Body of pancreas (tissue), 4 donors: Measurements from ENCODE around the gene ADAMTS16. TPM values are rescaled to one million over a fixed set of nuclear protein-coding genes. Genes with fewer than 3 reads are reported as not detected.

Source experiments
- ATAC-seq: fragments of 150-250 bp; one replicate; pipeline ENCODE4 v1.9.1; 2016
- DNase-seq, 4 donors: peaks; one replicate each; pipeline ENCODE4 v3.0.0-alpha.2; 2019
- H3K27ac ChIP-seq, 4 donors: fragments of 200-600 bp; sonication (generic); 1 replicate in 3 of 4; 2 replicates in 1 of 4; pipeline versions ENCODE4 v1.5.1 to v1.6.1; 2016 to 2019; ENCODE audit warnings: mild to moderate bottlenecking in 1 of 4, mixed read lengths in 1 of 4, moderate library complexity in 1 of 4
- H3K27me3 ChIP-seq, 2 donors: fragments of 200-600 bp; sonication (generic); one replicate each; pipeline ENCODE4 v1.6.0; 2016; ENCODE audit warnings: mild to moderate bottlenecking in 1 of 2
- H3K36me3 ChIP-seq, 2 donors: fragments of 200-600 bp; sonication (generic); replicated peaks in 1 of 2; 2 replicates each; pipeline ENCODE4 v1.5.1; 2016; ENCODE audit warnings: low read depth in 2 of 2; ENCODE audit not compliant: insufficient read depth in 1 of 2
- H3K4me1 ChIP-seq: fragments of 200-600 bp; sonication (generic); one replicate; pipeline ENCODE4 v1.6.0; 2016
- H3K4me3 ChIP-seq, 2 donors: fragments of 200-600 bp; sonication (generic); 1 replicate in 1 of 2; 2 replicates in 1 of 2; pipeline ENCODE4 v1.5.1; 2016 to 2019
- H3K9me3 ChIP-seq, 3 donors: fragments of 200-600 bp; sonication (generic); 1 replicate in 2 of 3; 2 replicates in 1 of 3; pipeline ENCODE4 v1.5.1; 2016
- CTCF ChIP-seq, 7 experiments: fragments of 450-650 bp in 4 of 7; fragments of 200-600 bp in 3 of 7; sonication (generic) in 3 of 7; IDR thresholded peaks; one replicate each; pipeline ENCODE4 v1.5.1; 2016 to 2019; ENCODE audit warnings: antibody characterized with exemption in 7 of 7
- POLR2A ChIP-seq, 3 donors: fragments of 450-650 bp; IDR thresholded peaks; one replicate each; pipeline ENCODE4 v1.6.1; 2016; ENCODE audit warnings: antibody characterized with exemption in 3 of 3, mild to moderate bottlenecking in 2 of 3
- WGBS, 2 donors: methylation state at CpG; one replicate each; pipeline ENCODE4 v1.1.5; 2017; 5-methylcytosine and 5-hydroxymethylcytosine counted together
- intact Hi-C: fragments of 100-400 bp; cut with DNase I; formaldehyde crosslinking; loops from one replicate; pipeline ENCODE4 v1.15.1; 2023
- total RNA-seq, 2 donors: library from RNA; depleted of rRNA; stranded (reverse); fragments of >200 nt; gene quantifications; one replicate each; pipeline ENCODE4 v1.1.0, GENCODE V29; 2016

The ADAMTS16 gene
- total RNA-seq, 2 donors from 2014 or later: 1.8 to 5.6 TPM

- no peak for TF ChIP-seq CTCF (IDR thresholded peaks at IDR 0.05)
- TF ChIP-seq POLR2A (IDR thresholded peaks at IDR 0.05): no peak
- H3K9me3 ChIP-seq: no peaks in the 10 kb centered on the region
- no peak overlapping the region for H3K27ac ChIP-seq
- no peaks in the 10 kb centered on the region for H3K36me3 ChIP-seq
- WGBS, 2 donors: 66 to 71% methylated on average over 10 of the region's 10 CpGs
- H3K4me1 ChIP-seq: no peaks in the 10 kb centered on the region
- ATAC-seq (no peak), DNase-seq (no peak)
- intact Hi-C loops: no loop called here
- H3K27me3 ChIP-seq: no peaks in the 10 kb centered on the region
- no peak overlapping the region for H3K4me3 ChIP-seq
These were observed 99.1 kb downstream of the ADAMTS16 start for GRCh38 chr5:5239191-5239590.

- H3K27ac ChIP-seq: no peak overlapping the region
- H3K9me3 ChIP-seq: no peaks in the 10 kb centered on the region
- no peak for DNase-seq
- no peaks in the 10 kb centered on the region for H3K36me3 ChIP-seq
- TF ChIP-seq POLR2A (IDR thresholded peaks at IDR 0.05) (no peak), CTCF (IDR thresholded peaks at IDR 0.05) (no peak)
- no peak overlapping the region for H3K4me3 ChIP-seq
- intact Hi-C loops: no loop called here
- no peaks in the 10 kb centered on the region for H3K4me1 ChIP-seq
- ATAC-seq: no peak
- WGBS, 2 donors: 71 to 91% methylated on average over 6 to 8 of the region's 8 CpGs
- no peaks in the 10 kb centered on the region for H3K27me3 ChIP-seq
These were observed 100.1 kb downstream of the ADAMTS16 start for GRCh38 chr5:5240234-5240633.

GRCh38 chr5:5242056-5242455 is 101.9 kb downstream of the ADAMTS16 start:
- no peaks in the 10 kb centered on the region for H3K4me1 ChIP-seq
- intact Hi-C loops: no loop called here
- H3K27ac ChIP-seq: no peak overlapping the region
- H3K27me3 ChIP-seq: no peaks in the 10 kb centered on the region
- no peaks in the 10 kb centered on the region for H3K9me3 ChIP-seq
- ATAC-seq: no peak
- H3K36me3 ChIP-seq: no peaks in the 10 kb centered on the region
- WGBS, 2 donors: 70 to 86% methylated on average over 10 to 11 of the region's 11 CpGs
- no peak for DNase-seq
- TF ChIP-seq POLR2A (IDR thresholded peaks at IDR 0.05): no peak
- no peak for TF ChIP-seq CTCF (IDR thresholded peaks at IDR 0.05)
- H3K4me3 ChIP-seq: no peak overlapping the region

- H3K9me3 ChIP-seq: no peaks in the 10 kb centered on the region
- WGBS, 2 donors: 83 to 84% methylated on average over 8 of the region's 8 CpGs
- no peaks in the 10 kb centered on the region for H3K36me3 ChIP-seq
- intact Hi-C loops: no loop called here
- no peak overlapping the region for H3K27ac ChIP-seq
- H3K27me3 ChIP-seq: no peaks in the 10 kb centered on the region
- H3K4me3 ChIP-seq: no peak overlapping the region
- TF ChIP-seq POLR2A (IDR thresholded peaks at IDR 0.05) (no peak), CTCF (IDR thresholded peaks at IDR 0.05) (no peak)
- ATAC-seq (no peak), DNase-seq (no peak)
- H3K4me1 ChIP-seq: no peaks in the 10 kb centered on the region
These were observed 106.6 kb downstream of the ADAMTS16 start for GRCh38 chr5:5246736-5247135.

- DNase-seq (no peak), ATAC-seq (no peak)
- intact Hi-C loops: no loop called here
- TF ChIP-seq POLR2A (IDR thresholded peaks at IDR 0.05): no peak
- no peak for TF ChIP-seq CTCF (IDR thresholded peaks at IDR 0.05)
- WGBS, 2 donors: 60 to 72% methylated on average over 6 of the region's 6 CpGs
- H3K27ac ChIP-seq: no peak overlapping the region
- H3K9me3 ChIP-seq: peaks cover 0 to 4% (median 0%) of the 10 kb centered on the region in 3 donors
- no peaks in the 10 kb centered on the region for H3K27me3 ChIP-seq
- no peak overlapping the region for H3K4me3 ChIP-seq
- H3K4me1 ChIP-seq: no peaks in the 10 kb centered on the region
- H3K36me3 ChIP-seq: no peaks in the 10 kb centered on the region
These were observed 110.6 kb downstream of the ADAMTS16 start for GRCh38 chr5:5250758-5251157.
